Subcutaneous abdominal adipose tissue (tissue), 5 donors: ENCODE measurements around the gene CFAP61.

Experiments
- H3K27ac ChIP-seq: one replicate; pipeline ENCODE4 v1.7.0; 2013; ENCODE audit warnings: low read depth, mild to moderate bottlenecking, inconsistent platforms, low read length, moderate library complexity
- H3K27me3 ChIP-seq, 5 donors: one replicate each; pipeline ENCODE4 v1.7.0; 2013; ENCODE audit warnings: low read length in 5 of 5, inconsistent platforms in 1 of 5; ENCODE audit not compliant: control insufficient read depth in 5 of 5, insufficient read depth in 4 of 5
- H3K36me3 ChIP-seq, 5 donors: one replicate each; pipeline ENCODE4 v1.7.0; 2013; ENCODE audit warnings: low read length in 5 of 5; ENCODE audit not compliant: control insufficient read depth in 5 of 5, insufficient read depth in 5 of 5
- H3K4me1 ChIP-seq, 5 donors: one replicate each; pipeline ENCODE4 v1.7.0; 2013; ENCODE audit warnings: low read length in 5 of 5, mild to moderate bottlenecking in 3 of 5, moderate library complexity in 1 of 5; ENCODE audit not compliant: control insufficient read depth in 5 of 5, insufficient read depth in 5 of 5
- H3K4me3 ChIP-seq, 5 donors: one replicate each; pipeline ENCODE4 v1.7.0; 2013; ENCODE audit warnings: low read length in 5 of 5, low read depth in 1 of 5
- H3K9ac ChIP-seq, 5 donors: one replicate each; pipeline ENCODE4 v1.7.0; 2013; ENCODE audit warnings: low read length in 5 of 5, mild to moderate bottlenecking in 4 of 5, moderate library complexity in 3 of 5
- H3K9me3 ChIP-seq, 5 donors: one replicate each; pipeline ENCODE4 v1.7.0; 2013; ENCODE audit warnings: low read length in 5 of 5; ENCODE audit not compliant: control insufficient read depth in 5 of 5
- donor health status: healthy.
- donor health status: healthy.
- donor health status: healthy.
- donor health status: healthy.
- donor health status: healthy.

Gene CFAP61

DNA sequence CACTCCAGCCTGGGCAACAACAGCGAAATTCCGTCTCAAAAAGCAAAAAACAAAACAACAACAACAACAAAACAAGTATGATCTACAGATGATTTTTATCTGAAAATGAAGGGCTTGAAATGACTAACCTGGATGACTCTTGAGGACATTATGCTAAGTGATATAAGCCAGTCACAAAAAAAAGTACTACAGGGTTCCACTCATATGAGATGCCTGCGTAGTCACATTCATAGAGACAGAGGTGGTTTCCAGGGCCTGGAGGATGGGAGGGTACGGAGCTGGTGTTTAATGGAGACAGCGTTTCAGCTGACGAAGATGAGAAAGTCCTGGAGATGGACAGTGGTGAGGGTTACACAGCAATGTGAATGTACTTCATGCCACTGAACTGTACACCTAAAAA, 307.3 kb downstream of the CFAP61 start:
- Histone ChIP-seq H3K9ac (no peak overlapping the region), H3K9me3 (peaks cover 0 to 2% (median 0%) of the 10 kb centered on the region in 5 donors), H3K4me1 (peaks cover under 1 to 21% (median 18%) of the 10 kb centered on the region in 5 donors), H3K4me3 (no peak overlapping the region), H3K27me3 (peaks cover 26 to 39% (median 36%) of the 10 kb centered on the region in 5 donors), H3K27ac (no peak overlapping the region), H3K36me3 (no peaks in the 10 kb centered on the region)

DNA sequence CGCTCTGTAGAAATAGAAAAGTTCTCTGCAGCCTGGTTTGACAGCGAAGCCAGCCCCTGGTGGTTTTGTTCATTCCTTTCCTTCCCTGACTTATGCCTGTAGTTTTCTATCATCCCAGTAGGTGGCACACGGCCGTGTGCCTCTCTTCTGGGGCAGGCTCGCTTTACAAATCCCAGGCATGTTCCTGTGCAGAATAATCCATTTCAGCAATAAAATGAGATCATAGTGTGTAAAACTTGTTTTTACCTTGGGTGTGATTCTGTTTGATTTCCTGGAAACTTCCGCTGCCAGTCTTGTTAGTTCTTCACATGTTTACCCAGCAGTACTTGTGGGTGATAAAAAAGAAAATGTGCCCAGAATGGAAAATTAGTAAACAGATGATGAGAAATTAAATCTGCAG, 308.1 kb downstream of the CFAP61 start:
- no peaks in the 10 kb centered on the region for H3K9me3 ChIP-seq
- peaks cover 34 to 44% (median 41%) of the 10 kb centered on the region in 5 donors for H3K27me3 ChIP-seq
- no peak overlapping the region for H3K9ac ChIP-seq
- H3K4me3 ChIP-seq, result peak overlapping the region in 1 of 5 donors; percentile 13
- peaks cover 0 to 22% (median 21%) of the 10 kb centered on the region in 5 donors for H3K4me1 ChIP-seq
- H3K27ac ChIP-seq, result no peak overlapping the region
- no peaks in the 10 kb centered on the region for H3K36me3 ChIP-seq

DNA sequence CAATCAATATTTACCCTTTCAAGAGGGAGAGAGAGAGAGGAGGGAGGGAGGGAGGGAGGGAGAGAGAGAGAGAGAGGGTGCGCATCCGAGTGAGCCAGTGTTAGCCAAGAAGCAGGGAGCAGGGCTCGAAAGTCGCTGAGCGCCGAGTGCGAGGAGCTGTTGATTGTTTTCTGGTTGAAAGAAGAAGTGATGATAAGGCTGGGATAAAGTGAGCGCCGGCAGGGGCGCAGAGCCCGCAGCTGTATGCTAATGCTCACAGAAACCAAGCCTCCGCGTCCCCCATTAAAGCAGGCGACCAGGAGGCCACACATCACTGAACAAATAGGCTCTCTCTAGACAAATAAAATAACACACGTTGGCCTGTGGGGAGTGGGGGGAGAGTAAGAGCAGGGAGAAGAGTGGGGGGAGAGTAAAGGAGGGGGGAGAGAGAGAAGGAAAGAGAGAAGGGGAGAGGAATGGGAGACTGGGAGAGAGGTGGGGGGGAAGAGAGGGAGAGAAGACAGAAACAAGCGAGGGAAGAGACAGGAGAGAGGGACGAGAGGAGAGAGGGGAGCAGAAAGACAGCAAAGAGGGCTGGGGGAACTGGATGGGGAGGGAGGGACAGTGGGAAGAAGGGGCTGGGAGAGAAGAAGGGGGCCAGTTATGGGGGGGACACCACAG, 310.6 kb downstream of the CFAP61 start:
- H3K27me3 ChIP-seq, result peaks cover 39 to 57% (median 47%) of the 10 kb centered on the region in 5 donors
- no peak overlapping the region for H3K27ac ChIP-seq
- no peaks in the 10 kb centered on the region for H3K36me3 ChIP-seq
- no peak overlapping the region for H3K9ac ChIP-seq
- H3K9me3 ChIP-seq, result no peaks in the 10 kb centered on the region
- no peak overlapping the region for H3K4me3 ChIP-seq
- peaks cover 0 to 32% (median 27%) of the 10 kb centered on the region in 5 donors for H3K4me1 ChIP-seq

DNA sequence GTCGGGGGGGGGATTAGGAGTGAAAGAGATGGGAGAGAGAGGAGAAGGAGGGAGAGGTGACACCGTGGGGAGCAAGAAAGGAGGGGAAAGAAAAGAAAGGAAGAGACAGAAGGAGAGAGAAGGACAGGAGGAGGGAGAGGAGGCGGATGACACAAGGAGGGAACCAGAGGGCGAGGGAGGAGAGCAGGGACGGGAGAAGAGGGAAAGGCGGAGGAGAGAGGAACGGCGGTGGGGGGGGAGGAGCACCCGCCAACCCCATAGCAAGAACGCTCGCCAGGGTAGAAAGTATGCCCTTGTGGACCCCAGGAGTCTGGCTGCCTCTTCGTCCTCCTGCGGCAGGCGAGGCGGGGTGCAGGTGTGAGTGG, 311.1 kb downstream of the CFAP61 start:
- Histone ChIP-seq H3K4me1 (peaks cover 0 to 36% (median 27%) of the 10 kb centered on the region in 5 donors), H3K27me3 (peaks cover 39 to 57% (median 47%) of the 10 kb centered on the region in 5 donors), H3K4me3 (peak overlapping the region in 3 of 5 donors; percentile 11 to 35 (median 27)), H3K27ac (no peak overlapping the region), H3K9ac (no peak overlapping the region), H3K9me3 (no peaks in the 10 kb centered on the region), H3K36me3 (no peaks in the 10 kb centered on the region)

DNA sequence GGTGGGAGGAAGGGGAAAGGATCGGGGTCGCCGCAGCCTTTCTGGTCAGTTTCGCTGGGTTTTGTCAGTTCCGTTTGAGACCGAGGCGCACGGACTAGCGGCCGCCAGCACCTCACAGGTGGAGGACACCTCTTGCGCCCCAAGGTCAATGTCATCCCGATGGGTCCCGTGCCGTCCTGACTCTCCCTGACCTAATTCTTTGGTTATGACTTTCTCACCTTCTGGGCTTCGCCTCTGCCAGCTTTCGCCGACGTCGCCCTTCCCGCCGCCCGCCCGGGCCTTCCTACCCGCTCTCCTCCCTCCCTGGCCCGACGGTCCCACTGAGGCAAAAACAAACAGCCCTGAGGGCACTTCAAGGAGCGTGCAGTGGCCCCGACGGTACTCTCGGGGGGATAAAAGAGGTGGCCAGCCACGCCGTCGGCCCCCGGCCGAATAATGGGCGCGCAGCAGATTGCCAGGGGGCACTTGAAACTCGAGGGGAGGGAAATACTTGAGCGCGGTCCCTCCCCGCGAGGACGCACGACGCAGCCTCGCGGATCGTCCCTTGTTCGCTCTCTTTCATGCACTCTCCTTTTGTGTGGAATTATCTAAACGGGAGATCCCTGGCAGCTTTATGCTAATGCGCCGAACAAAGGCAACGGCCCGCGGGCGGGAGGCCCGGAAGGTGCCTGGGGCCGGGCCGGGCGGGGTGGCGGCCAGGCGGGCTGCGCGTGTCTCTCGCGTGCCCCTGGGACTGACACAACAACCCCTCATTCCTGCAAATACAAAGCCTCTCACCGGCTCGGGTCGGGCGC, 311.7 kb downstream of the CFAP61 start:
- Histone ChIP-seq H3K9ac (no peak overlapping the region), H3K27me3 (peaks cover 41 to 59% (median 49%) of the 10 kb centered on the region in 5 donors), H3K9me3 (no peaks in the 10 kb centered on the region), H3K4me1 (peaks cover 0 to 41% (median 29%) of the 10 kb centered on the region in 5 donors), H3K36me3 (no peaks in the 10 kb centered on the region), H3K4me3 (peak overlapping the region in 3 of 5 donors; percentile 11 to 35 (median 27)), H3K27ac (no peak overlapping the region)

DNA sequence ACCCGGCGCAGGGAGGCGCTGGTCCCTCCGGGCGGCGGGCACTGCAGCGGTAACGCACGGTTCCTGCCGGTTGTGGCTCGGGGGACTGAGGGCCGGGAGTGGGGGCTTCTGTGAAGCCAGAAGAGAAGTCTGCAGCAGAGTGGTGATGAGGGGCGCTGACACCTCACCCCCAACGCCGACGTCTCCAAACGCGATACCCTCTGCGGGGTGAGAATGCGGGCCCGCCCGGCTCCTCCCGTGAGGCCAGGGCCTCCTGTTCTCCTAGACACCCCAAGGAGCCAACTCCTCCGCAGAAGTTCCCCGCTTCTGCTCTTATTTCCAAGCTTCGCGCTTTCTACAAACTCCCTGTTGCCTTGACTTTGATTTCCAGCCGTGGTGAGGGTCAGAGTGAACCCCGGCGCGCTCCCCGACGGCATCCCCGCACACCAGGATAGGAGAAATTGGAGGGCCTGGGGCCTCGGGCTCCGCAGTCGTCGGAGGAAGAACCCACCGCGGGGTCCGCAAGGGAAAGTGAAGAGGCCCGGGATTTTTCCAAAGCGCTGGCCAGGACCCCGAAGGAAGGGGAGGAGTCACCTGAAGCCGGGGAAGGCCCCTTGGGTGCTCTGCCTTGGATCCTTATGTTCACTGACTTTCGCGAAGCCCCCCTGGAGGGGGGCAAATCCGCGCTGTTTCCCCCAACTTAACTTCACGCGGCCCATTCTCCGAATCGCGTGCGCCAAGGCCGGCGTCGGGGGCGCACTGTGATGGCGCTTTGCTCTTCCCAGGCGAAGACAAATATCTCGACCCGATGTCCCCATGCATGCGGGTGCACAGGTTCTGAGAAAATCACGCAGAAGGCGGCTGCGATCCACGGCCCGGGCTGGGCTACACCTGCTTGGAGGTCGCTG, 312.5 kb downstream of the CFAP61 start:
- Histone ChIP-seq H3K9ac (no peak overlapping the region), H3K9me3 (no peaks in the 10 kb centered on the region), H3K4me1 (peaks cover 0 to 49% (median 36%) of the 10 kb centered on the region in 5 donors), H3K27ac (no peak overlapping the region), H3K27me3 (peaks cover 48 to 68% (median 57%) of the 10 kb centered on the region in 5 donors), H3K4me3 (no peak overlapping the region), H3K36me3 (no peaks in the 10 kb centered on the region)

DNA sequence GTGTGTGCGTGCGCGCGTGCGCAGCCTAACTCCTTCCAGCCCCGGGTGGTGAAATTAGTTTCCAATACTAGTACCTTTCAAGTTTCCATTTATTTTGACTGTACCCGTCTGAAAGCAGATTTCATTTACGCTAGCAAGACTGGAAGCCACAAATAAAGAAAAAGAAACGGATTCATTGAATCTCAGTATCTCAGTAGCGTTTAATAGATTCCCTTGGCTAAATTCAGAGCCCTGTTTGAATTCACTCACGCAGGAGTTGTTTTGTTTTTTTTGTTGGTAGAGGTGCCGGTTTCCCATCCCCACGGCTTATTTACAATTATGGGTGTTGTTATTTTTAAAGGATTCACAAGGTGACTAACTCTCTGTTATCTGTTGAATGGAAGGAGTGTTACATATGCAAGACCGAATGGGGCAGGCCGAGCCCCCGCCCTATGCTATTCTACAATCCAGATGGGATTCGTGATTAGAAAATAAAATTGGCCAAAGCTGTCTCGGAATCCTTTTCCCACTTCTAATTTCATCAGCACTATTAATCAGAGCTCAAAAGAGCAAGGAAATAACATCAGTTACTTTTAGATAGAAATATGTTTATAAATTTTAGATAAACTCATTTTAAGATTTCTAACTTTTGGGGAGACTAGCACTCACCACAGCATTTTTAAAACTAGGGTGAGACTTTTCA, 313.3 kb downstream of the CFAP61 start:
- peaks cover 0 to 45% (median 30%) of the 10 kb centered on the region in 5 donors for H3K4me1 ChIP-seq
- H3K27me3 ChIP-seq, result peaks cover 49 to 74% (median 62%) of the 10 kb centered on the region in 5 donors
- no peaks in the 10 kb centered on the region for H3K9me3 ChIP-seq
- H3K9ac ChIP-seq, result no peak overlapping the region
- H3K36me3 ChIP-seq, result no peaks in the 10 kb centered on the region
- no peak overlapping the region for H3K4me3 ChIP-seq
- H3K27ac ChIP-seq, result no peak overlapping the region

DNA sequence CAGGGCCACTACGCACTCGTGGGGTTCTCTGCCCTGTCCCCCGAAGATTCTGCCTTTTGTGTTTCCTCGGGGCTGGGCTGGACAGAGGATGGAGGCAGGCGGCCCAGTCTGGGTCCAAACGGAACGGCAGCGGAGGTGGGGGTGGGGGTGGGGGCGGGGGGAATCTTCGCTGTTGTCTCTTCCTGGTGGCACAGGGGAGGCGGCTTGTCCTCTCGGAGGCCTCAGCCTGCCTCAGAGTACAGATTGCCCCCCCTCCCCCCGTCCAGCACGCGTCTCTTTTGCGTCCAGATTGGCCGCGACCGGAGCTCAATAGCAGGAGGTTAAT, 314.2 kb downstream of the CFAP61 start:
- Histone ChIP-seq H3K9me3 (no peaks in the 10 kb centered on the region), H3K36me3 (no peaks in the 10 kb centered on the region), H3K9ac (no peak overlapping the region), H3K4me1 (peaks cover 0 to 43% (median 29%) of the 10 kb centered on the region in 5 donors), H3K4me3 (no peak overlapping the region), H3K27ac (no peak overlapping the region), H3K27me3 (peaks cover 45 to 71% (median 62%) of the 10 kb centered on the region in 5 donors)

DNA sequence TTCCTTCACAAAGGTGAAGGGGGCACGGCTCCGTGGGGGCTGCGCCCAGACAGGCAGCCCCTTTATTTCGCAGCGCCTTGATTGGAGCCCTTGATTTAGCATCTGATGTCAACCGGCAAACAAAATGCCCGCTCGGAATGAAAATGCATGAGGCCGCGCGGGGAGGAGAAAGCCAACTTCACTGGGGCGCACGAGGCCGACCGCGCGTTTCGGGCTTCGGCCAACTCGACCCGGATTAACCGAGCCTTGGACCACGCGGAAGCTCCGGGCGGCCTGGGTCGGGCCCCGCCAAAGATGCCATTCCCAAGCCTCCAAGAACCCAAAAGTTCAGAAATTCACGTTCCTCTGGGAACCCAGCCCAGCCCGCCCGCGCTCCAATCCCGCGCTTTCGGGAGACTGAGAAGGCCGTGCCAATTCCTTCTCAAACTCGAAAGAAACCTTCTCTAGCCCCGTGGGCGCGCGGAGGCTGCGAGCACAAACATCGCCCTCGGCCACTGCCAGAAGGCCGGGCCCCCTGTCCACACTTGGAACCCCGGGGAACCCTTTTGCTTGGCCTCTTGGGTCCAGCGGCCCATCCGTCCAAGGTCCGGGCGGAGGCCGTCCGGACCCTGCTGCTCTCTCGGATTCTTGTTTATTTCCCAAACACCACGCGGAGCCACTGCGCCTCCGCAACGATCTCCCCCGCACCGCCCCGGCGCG, 314.7 kb downstream of the CFAP61 start:
- Histone ChIP-seq H3K27ac (no peak overlapping the region), H3K36me3 (no peaks in the 10 kb centered on the region), H3K4me1 (peaks cover 0 to 43% (median 29%) of the 10 kb centered on the region in 5 donors), H3K9ac (no peak overlapping the region), H3K27me3 (peaks cover 46 to 71% (median 63%) of the 10 kb centered on the region in 5 donors), H3K4me3 (peak overlapping the region in 2 of 5 donors; percentile 31 to 44), H3K9me3 (no peaks in the 10 kb centered on the region)
